Fibroblast of lung (primary cell): Measurements from ENCODE around the gene INSIG2.

Experiments used
- EZH2 ChIP-seq: IDR thresholded peaks from 2 replicates; pipeline ENCODE4 v1.5.1; 2012; ENCODE audit warnings: low read length, control low read depth, mild to moderate bottlenecking; ENCODE audit errors: missing control alignments
- TF ChIP-seq, protein P1 (sequence below), 2 donors: IDR thresholded peaks in 1 of 2; conservative IDR thresholded peaks in 1 of 2; 1 replicate in 1 of 2; 2 replicates in 1 of 2; pipeline ENCODE4 v1.5.1; 2011 to 2012; ENCODE audit warnings: low read length in 2 of 2, control low read depth in 1 of 2, inconsistent platforms in 1 of 2, low read depth in 1 of 2, mild to moderate bottlenecking in 1 of 2

GRCh38 chr2:118065921-118066511 lies 22.3 kb upstream of the INSIG2 start:
- TF ChIP-seq, protein P1, sequence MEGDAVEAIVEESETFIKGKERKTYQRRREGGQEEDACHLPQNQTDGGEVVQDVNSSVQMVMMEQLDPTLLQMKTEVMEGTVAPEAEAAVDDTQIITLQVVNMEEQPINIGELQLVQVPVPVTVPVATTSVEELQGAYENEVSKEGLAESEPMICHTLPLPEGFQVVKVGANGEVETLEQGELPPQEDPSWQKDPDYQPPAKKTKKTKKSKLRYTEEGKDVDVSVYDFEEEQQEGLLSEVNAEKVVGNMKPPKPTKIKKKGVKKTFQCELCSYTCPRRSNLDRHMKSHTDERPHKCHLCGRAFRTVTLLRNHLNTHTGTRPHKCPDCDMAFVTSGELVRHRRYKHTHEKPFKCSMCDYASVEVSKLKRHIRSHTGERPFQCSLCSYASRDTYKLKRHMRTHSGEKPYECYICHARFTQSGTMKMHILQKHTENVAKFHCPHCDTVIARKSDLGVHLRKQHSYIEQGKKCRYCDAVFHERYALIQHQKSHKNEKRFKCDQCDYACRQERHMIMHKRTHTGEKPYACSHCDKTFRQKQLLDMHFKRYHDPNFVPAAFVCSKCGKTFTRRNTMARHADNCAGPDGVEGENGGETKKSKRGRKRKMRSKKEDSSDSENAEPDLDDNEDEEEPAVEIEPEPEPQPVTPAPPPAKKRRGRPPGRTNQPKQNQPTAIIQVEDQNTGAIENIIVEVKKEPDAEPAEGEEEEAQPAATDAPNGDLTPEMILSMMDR (conservative IDR thresholded peaks at IDR 0.05 in 1 of 2, IDR thresholded peaks at IDR 0.05 in 1 of 2; ENCODE audit: low read depth in 1 of 2, low read length in 2 of 2), result no peak
- no peak for TF ChIP-seq EZH2
